RWPE2 (cell line): ENCODE data around the gene DENND11.

ENCODE experiments used
- ATAC-seq: fragments of 200-7000 bp; cut with Tn5 transposase; 3 replicates; pipeline ENCODE4 v1.9.1; 2021; ENCODE audit warnings: low read depth
- DNase-seq: peaks from one replicate; pipeline ENCODE4 v3.0.0-alpha.2; 2020; ENCODE audit warnings: low spot score
- H3K27ac ChIP-seq: fragments of 450-650 bp; 2 replicates; pipeline ENCODE4 v1.5.1; 2017; ENCODE audit warnings: mild to moderate bottlenecking; ENCODE audit not compliant: poor library complexity, severe bottlenecking
- H3K27me3 ChIP-seq: fragments of 250-450 bp; sonication (Bioruptor Pico); 2 replicates; pipeline ENCODE4 v1.5.1; 2021; ENCODE audit warnings: mild to moderate bottlenecking, moderate library complexity; ENCODE audit not compliant: insufficient read depth, poor library complexity, severe bottlenecking
- H3K36me3 ChIP-seq: fragments of 250-450 bp; sonication (Bioruptor Pico); 2 replicates; pipeline ENCODE4 v1.5.1; 2020; ENCODE audit warnings: low read depth, mild to moderate bottlenecking, moderate library complexity
- H3K4me1 ChIP-seq: fragments of 250-450 bp; sonication (Bioruptor Pico); 2 replicates; pipeline ENCODE4 v1.5.1; 2021; ENCODE audit warnings: mild to moderate bottlenecking, moderate library complexity; ENCODE audit not compliant: insufficient read depth, poor library complexity, severe bottlenecking
- H3K4me3 ChIP-seq: fragments of 250-450 bp; sonication (Bioruptor Pico); 2 replicates; pipeline ENCODE4 v1.5.1; 2021; ENCODE audit warnings: mild to moderate bottlenecking, moderate library complexity; ENCODE audit not compliant: severe bottlenecking
- H3K9me3 ChIP-seq: fragments of 250-450 bp; sonication (Bioruptor Pico); 2 replicates; pipeline ENCODE4 v1.5.1; 2021; ENCODE audit warnings: mild to moderate bottlenecking, moderate library complexity; ENCODE audit not compliant: severe bottlenecking
- TF ChIP-seq, protein P1 (sequence below): fragments of 450-650 bp; IDR thresholded peaks from one replicate; pipeline ENCODE4 v1.5.1; 2017; ENCODE audit warnings: mild to moderate bottlenecking, moderate library complexity; ENCODE audit not compliant: poor library complexity, severe bottlenecking

DENND11 gene

DNA sequence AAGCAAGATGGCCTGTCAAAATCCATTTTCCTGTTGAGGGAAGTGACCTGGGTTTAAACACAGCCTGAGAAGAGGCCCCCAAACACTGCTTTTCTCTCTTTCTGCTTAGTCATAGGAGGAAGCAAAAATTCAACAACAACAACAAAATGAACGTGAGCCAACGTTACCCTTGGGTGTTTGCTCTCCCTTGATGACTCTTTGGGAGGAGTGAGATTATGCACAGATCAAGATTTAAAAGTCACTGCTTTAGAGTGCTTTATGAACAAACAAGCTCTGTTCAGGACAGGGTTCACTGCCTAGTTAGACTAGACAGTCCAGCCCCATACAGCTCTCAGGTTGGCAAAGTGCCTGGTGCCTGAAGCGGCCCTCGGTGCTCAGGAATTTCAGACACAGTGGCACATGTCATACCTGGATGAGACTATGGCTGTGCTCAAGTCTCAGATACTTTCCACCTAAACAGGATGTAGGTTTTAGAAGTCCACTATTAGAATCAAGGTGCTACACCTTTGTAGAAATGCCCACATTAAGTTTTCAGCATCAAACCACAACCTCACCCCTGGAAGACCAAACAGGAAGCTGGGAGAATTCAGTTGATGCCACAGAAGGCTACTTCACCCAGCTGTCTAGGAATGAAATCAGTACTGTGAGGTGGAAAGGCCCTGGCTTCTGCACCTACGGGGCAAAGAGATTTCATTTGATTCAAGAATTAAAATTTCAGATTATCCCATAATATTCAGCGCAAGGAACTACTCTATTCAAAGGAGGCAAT, 38.7 kb downstream of the DENND11 start:
- Histone ChIP-seq H3K4me1 (no peaks in the 10 kb centered on the region), H3K27me3 (no peaks in the 10 kb centered on the region), H3K4me3 (no peak overlapping the region), H3K9me3 (no peaks in the 10 kb centered on the region), H3K36me3 (0 out of 2 replicates have a peak, but pooled peaks cover 13% of the 10 kb centered on the region), H3K27ac (no peak overlapping the region)
- TF ChIP-seq, protein P1, sequence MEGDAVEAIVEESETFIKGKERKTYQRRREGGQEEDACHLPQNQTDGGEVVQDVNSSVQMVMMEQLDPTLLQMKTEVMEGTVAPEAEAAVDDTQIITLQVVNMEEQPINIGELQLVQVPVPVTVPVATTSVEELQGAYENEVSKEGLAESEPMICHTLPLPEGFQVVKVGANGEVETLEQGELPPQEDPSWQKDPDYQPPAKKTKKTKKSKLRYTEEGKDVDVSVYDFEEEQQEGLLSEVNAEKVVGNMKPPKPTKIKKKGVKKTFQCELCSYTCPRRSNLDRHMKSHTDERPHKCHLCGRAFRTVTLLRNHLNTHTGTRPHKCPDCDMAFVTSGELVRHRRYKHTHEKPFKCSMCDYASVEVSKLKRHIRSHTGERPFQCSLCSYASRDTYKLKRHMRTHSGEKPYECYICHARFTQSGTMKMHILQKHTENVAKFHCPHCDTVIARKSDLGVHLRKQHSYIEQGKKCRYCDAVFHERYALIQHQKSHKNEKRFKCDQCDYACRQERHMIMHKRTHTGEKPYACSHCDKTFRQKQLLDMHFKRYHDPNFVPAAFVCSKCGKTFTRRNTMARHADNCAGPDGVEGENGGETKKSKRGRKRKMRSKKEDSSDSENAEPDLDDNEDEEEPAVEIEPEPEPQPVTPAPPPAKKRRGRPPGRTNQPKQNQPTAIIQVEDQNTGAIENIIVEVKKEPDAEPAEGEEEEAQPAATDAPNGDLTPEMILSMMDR = no peak
- no peak for DNase-seq
- ATAC-seq = peak; percentile 17; the same call in 2 of the 3 replicates

DNA sequence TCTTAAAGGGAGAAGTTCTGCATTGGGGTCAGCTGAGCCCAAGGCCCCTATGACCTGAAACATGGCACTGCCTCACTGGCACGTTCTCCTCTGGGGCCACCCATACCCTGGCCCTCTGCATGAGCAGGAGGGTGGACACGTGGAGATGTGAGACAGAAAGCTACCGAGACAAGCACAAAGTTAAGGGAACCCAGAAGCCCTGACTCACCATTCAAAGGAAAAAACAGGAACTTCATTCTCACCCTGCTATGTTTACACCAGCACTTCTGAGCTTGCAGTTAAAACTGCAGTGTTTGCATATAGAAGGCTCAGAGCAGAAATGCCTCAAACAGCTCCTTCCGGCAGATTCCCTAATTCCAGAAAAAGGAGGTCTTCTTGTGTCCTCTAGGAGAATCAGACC, 41.7 kb downstream of the DENND11 start:
- TF ChIP-seq, protein P1 = no peak
- DNase-seq = no peak

DNA sequence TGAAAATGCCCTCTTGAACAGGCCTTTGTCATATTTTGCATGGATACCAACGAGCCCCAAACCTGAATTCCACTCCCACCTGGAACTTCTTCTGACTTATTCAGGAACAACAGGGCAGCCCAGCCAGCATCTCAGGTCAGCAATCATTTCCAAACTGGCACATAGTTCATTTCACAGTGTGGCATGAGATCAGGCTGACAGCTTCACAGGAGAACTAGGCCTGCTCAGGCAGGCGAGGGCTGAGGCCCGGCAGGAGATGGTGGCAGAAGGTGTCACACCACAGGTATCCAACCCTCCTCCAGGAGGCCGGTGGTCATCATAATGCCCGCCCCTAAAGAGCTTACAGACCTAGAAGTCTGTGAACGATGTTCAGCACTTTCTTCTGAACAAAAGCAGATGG, 42.5 kb downstream of the DENND11 start:
- DNase-seq (no peak), ATAC-seq (no peak)
- Histone ChIP-seq H3K36me3 (peaks cover 28% of the 10 kb centered on the region), H3K27me3 (no peaks in the 10 kb centered on the region), H3K9me3 (no peaks in the 10 kb centered on the region), H3K4me1 (no peaks in the 10 kb centered on the region), H3K4me3 (no peak overlapping the region), H3K27ac (no peak overlapping the region)
- TF ChIP-seq, protein P1 = no peak

More for the DNA sequence above, 41.7 kb downstream of the DENND11 start:
- no peak overlapping the region for H3K27ac ChIP-seq
- no peaks in the 10 kb centered on the region for H3K4me1 ChIP-seq
- no peaks in the 10 kb centered on the region for H3K27me3 ChIP-seq
- no peak overlapping the region for H3K4me3 ChIP-seq
- peaks cover 21% of the 10 kb centered on the region; the same call in 1 of the 2 replicates for H3K36me3 ChIP-seq
- H3K9me3 ChIP-seq = no peaks in the 10 kb centered on the region
- ATAC-seq = no peak

DNA sequence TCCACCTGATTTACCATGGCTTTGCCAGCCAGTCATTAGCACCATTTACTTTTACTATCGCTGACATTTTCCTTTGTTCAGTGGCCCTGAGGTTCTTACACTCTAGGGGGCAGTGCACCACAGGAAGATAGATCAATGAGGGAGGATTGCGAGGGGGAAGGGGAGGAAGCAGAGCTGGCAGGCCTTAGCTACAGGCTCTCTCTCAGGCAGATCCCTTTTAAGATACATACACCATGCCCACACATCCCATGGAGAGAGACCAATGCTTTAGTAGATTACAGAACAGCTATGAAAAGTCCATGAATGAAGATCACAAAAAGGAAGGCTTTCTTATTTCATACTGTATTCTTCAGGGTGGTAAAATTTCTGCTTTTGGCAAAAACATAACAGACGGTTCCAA, 47.4 kb downstream of the DENND11 start:
- H3K27me3 ChIP-seq = no peaks in the 10 kb centered on the region
- TF ChIP-seq, protein P1 = peak; percentile 80
- H3K27ac ChIP-seq = no peak overlapping the region
- no peaks in the 10 kb centered on the region for H3K9me3 ChIP-seq
- no peaks in the 10 kb centered on the region for H3K4me1 ChIP-seq
- ATAC-seq = peak; percentile 70
- H3K4me3 ChIP-seq = no peak overlapping the region
- peaks cover 45% of the 10 kb centered on the region for H3K36me3 ChIP-seq
- no peak for DNase-seq

DNA sequence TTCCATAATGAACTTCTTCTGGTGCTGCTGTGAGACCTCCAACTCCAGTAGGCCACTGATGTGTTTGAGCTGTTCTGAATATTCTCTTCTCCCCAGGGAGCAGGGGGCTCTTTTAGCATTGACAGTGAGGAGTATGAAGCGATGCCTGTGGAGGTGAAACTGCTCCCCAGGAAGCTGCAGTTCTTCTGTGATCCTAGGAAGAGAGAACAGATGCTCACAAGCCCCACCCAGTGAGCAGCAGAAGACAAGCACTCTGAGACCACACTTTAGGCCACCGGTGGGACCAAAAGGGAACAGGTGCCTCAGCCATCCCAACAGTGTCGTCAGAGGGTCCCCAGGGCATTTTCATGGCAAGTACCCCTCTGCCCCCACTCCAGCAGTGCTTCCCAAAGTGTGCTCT, 49.3 kb downstream of the DENND11 start:
- Histone ChIP-seq H3K4me1 (no peaks in the 10 kb centered on the region), H3K9me3 (no peaks in the 10 kb centered on the region), H3K27ac (no peak overlapping the region), H3K27me3 (no peaks in the 10 kb centered on the region), H3K4me3 (no peak overlapping the region), H3K36me3 (peaks cover 47% of the 10 kb centered on the region)
- TF ChIP-seq, protein P1 = no peak
- DNase-seq = no peak
- ATAC-seq = no peak
